ENCODE results near the gene SRGAP2B.
"Not testable (repeated sequence)": the region's sequence is repeated elsewhere in the genome, so short reads cannot be mapped to it uniquely, and the experiment has no call there.

GRCh38 chr1:145052019-145052776 is 42.9 kb downstream of the SRGAP2B start:
- not testable (repeated sequence) for TF ChIP-seq CTCF (IDR thresholded peaks at IDR 0.05); ZFX (IDR thresholded peaks at IDR 0.05; ENCODE audit: borderline replicate concordance)

Data from 22Rv1 (cell line).